AG04449 (cell line): ENCODE results near the gene DOCK6.

ENCODE experiments used
- CTCF ChIA-PET: fragments of 350-600 bp; formaldehyde crosslinking; extraction: SDS; loops from one replicate; lab custom pipeline; 2021; ENCODE audit warnings: antibody characterized with exemption; lab: Yijun Ruan, JAX
- POLR2A ChIA-PET: fragments of 400-600, 350-600 bp; formaldehyde crosslinking; extraction: SDS; loops from one replicate; lab custom pipeline; 2020; ENCODE audit warnings: antibody characterized with exemption, inconsistent platforms; lab: Yijun Ruan, JAX
- DNase-seq: peaks from one replicate; pipeline ENCODE4 v3.0.0-alpha.2; 2010; ENCODE audit warnings: low read depth, low spot score
- H3K4me3 ChIP-seq: 2 replicates; pipeline ENCODE4 v1.5.1; 2011; ENCODE audit warnings: low read depth, mild to moderate bottlenecking, control low read depth, low read length
- CTCF ChIP-seq: IDR thresholded peaks from one replicate; pipeline ENCODE4 v1.5.1; 2011; ENCODE audit warnings: mild to moderate bottlenecking, moderate library complexity, low read length, control low read depth, inconsistent platforms; ENCODE audit not compliant: insufficient read depth; ENCODE audit errors: missing control alignments

Gene DOCK6

GRCh38 chr19:11238041-11238440, 24.3 kb downstream of the DOCK6 start:
- POLR2A ChIA-PET = no interaction called here
- DNase-seq = no peak
- no peak overlapping the region for H3K4me3 ChIP-seq
- TF ChIP-seq CTCF = no peak
- CTCF ChIA-PET = no interaction called here

GRCh38 chr19:11237321-11237720, 25.0 kb downstream of the DOCK6 start:
- H3K4me3 ChIP-seq = no peak overlapping the region
- CTCF ChIA-PET = no interaction called here
- POLR2A ChIA-PET = interaction anchor here (0.5 kb wide), 1 partner anchor 40 kb away, joined by 4 read pairs; no protein-coding TSS in a partner anchor
- no peak for TF ChIP-seq CTCF
- DNase-seq = no peak

- no peak for TF ChIP-seq CTCF
- POLR2A ChIA-PET = no interaction called here
- CTCF ChIA-PET = no interaction called here
- H3K4me3 ChIP-seq = no peak overlapping the region
- no peak for DNase-seq
These were observed 25.7 kb downstream of the DOCK6 start for GRCh38 chr19:11236324-11237301.

GRCh38 chr19:11234486-11235075, 27.7 kb downstream of the DOCK6 start:
- POLR2A ChIA-PET = no interaction called here
- no peak for DNase-seq
- TF ChIP-seq CTCF = no peak
- no peak overlapping the region for H3K4me3 ChIP-seq
- CTCF ChIA-PET = no interaction called here

GRCh38 chr19:11233073-11233472, 29.3 kb downstream of the DOCK6 start:
- ChIA-PET POLR2A (no interaction called here), CTCF (no interaction called here)
- H3K4me3 ChIP-seq = no peak overlapping the region
- DNase-seq = no peak
- TF ChIP-seq CTCF = no peak

GRCh38 chr19:11232555-11232954, 29.8 kb downstream of the DOCK6 start:
- no peak for TF ChIP-seq CTCF
- ChIA-PET POLR2A (no interaction called here), CTCF (interaction anchor here (0.9 kb wide), 1 partner anchor 11 kb away, joined by 3 read pairs; no protein-coding TSS in a partner anchor)
- H3K4me3 ChIP-seq = no peak overlapping the region
- no peak for DNase-seq
